NCI-H460 (cell line): ENCODE data around the gene CREB5. TPM values are rescaled to one million over a fixed set of nuclear protein-coding genes. Genes with fewer than 3 reads are reported as not detected.
"Not testable (repeated sequence)": the region's sequence is repeated elsewhere in the genome, so short reads cannot be mapped to it uniquely, and the experiment has no call there.

Experiments
- DNase-seq: peaks from one replicate; pipeline ENCODE4 v3.0.0-alpha.2; 2016; ENCODE audit warnings: low read depth; ENCODE audit errors: extremely low read depth
- polyA plus RNA-seq: library from polyadenylated mRNA; depleted of rRNA; stranded (reverse); fragments of >200 nt; gene quantifications from 2 replicates; pipeline ENCODE4 v1.2.3, GENCODE V29; 2014; cell fraction: nucleus; rRNA removed
- total RNA-seq: library from RNA; depleted of rRNA; stranded (reverse); fragments of >200 nt; shearing (Covaris generic); gene quantifications from 2 replicates; pipeline ENCODE4 v1.2.3, GENCODE V29; 2014; rRNA removed

Gene CREB5
- 20.3 and 26.1 TPM in 2 replicates for total RNA-seq
- polyA plus RNA-seq = 21.4 and 23.6 TPM in 2 replicates

- no peak for DNase-seq
Observed at GRCh38 chr7:28411876-28412662, at the start of gene CREB5. CREB5 (plus strand) TSS chr7:28412518; CDS start chr7:28412915, 397 bp downstream.

- no peak for DNase-seq
Observed at GRCh38 chr7:28362812-28363211, 49.5 kb upstream of the CREB5 start.

GRCh38 chr7:28364082-28364481, 48.2 kb upstream of the CREB5 start:
- DNase-seq = no peak

GRCh38 chr7:28369523-28369922, 42.8 kb upstream of the CREB5 start:
- no peak for DNase-seq

DNA sequence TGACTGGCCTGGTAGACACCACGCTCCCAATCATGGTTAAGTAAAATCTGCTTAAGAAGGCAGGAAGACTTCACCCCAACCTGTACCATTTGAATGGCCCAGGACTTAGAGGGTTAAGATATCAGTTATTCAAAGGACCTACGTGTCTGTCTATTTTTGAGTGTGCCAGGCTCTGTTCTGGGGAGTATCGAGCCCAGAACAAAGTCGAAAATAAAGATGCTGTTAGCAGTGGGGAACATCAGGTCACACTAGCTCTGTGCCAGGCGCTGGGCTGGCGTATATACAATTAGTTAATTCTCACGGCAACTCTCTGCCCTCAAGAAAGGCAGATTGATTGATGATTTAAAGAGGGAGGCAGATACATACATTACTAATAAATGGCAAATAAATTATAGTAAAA, 40.5 kb upstream of the CREB5 start:
- no peak for DNase-seq

- DNase-seq = no peak
Observed at GRCh38 chr7:28373990-28374389, 38.3 kb upstream of the CREB5 start.

DNA sequence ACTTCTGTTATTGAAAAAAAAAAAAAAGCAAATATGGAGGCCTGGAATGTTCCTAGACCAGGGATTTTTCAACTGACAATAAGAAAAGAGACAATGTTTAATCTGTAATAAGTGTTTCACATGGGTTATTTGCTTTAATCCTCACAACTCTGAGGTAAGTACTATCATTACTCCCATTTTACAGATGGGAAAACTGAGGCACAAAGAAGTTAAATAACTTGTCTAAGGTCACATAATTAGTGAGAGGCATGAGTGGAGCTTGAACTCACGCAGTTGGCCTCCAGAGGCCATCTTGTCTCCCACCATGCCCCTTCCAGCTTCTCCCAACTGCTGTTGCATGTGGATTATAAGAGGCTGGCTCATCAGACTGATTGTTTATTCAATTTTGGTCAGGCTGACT, 36.6 kb upstream of the CREB5 start:
- DNase-seq = no peak

GRCh38 chr7:28376634-28377033, 35.7 kb upstream of the CREB5 start:
- no peak for DNase-seq

DNA sequence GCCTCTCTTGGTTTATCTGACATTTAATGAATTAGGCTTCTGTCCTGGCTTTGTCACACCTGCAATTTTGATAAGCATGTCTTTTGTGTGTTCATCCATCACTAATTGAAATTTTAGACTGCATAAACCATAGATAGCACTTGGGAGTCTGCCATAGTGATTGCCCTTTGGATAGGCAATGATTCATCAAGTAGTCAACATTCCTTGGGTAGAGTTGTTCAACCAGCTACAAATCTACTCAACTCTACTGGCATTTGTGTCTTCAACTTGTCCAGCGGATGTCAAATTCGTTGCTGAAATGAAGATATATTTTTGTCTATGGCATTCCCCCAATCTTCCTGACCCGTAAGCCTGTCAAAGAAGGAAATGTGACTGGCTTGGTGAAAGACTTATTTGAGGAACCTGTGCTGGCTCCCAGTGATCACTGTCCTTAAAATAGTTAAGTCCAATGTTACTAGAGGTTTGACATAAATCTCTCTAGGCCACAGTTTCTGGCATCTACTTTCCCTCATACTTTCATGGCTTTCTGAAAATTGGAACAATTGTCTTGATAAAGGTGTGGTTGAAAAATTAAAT, 33.7 kb upstream of the CREB5 start:
- no peak for DNase-seq

GRCh38 chr7:28381466-28381865, 30.9 kb upstream of the CREB5 start:
- no peak for DNase-seq

DNA sequence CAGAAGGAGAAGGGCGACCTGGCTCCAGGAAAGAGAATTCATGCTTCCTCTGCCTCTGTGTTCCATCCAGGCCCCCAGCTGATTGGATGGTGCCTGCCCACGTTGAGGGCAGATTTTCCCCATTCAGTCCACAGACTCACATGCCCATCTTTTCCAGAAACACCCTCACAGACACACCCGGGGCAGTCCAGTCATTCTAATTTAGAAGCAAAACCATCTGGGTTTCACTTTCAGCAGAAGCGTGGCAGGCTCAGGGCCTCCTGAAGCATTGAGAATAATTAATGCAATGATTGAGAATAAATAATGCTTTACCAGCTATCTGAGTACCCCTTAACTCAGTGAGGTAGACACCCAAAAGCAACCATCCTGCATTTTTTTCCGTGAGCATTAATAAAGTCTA, 30.2 kb upstream of the CREB5 start:
- no peak for DNase-seq

DNA sequence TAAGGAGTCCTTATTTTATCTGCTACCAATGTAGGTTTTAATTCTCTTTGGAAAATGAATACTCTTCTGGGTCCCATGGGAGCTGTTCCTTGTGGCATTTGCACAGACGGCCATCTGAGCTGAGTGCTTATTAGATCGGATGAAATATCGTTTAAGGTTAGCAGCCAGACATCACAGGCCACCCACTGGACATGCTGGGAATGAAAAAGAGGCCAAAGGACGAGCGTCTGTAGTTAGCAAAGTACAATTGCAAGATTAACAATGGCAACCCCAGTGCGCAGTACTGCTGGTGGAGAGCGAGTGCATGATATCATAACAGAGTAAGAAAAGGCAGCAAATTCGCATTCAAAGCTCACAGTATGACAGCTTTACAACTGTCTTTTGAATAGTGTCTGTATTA, 28.3 kb upstream of the CREB5 start:
- DNase-seq = no peak

DNA sequence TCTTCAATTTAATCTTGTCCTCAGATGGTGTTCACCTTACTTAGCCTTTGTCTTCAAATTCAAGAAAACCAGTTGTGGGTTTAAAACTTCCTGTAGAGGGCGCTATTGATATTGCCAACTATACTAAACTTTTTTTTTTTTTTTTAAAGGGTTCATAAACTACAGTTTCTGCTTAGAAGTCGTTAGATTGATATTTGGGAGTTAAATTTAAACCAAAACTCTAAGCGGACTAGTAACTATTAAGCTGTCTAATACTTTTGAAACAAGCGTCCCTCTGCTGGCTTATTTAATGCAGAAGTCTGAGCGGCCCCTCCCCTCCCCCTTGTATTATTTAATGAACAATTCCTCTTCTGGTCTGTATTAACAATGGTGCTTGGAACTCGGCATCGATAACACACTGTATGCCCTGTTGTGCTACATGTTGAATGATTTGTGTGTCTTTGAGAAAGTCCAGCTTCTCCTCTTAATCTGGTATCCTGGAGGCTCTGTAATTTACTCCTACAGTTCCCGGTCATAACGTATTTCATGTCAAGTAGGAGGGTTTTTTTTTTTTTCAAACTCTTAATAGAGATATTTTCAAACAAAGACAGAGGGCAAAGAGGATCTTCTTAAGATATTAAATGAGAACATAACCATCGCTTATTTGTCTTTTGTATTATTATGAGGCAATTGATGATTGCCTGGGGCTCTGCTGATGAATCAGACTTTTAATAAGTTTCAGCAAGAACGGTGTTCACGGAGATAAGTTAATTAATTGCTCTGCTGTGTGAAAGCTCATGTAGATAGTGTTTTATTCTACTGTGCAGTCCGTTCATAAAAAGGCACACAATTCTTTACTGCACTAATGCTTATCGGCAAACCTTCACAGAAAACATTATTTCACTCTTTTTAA, 22.6 kb upstream of the CREB5 start:
- peak; percentile 59 for DNase-seq

DNA sequence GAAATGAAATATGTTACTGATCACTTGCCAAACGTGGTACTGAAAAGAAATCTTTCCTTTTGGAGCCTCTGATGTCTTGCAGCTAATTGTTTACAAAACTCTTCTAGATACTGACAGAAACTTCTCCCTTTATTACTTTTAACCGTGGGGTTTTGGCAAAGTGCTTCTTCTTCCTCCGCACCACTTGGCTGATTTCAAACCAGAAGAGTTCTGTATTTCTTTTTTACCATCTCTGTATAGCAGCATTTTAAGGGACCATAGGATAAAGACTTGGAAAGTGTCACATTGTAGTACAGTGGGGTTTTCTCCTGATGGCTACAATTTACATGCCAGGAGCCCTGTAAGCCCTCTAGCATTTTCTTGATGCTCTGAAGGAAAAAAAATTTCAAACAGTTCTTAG, 21.9 kb upstream of the CREB5 start:
- no peak for DNase-seq

DNA sequence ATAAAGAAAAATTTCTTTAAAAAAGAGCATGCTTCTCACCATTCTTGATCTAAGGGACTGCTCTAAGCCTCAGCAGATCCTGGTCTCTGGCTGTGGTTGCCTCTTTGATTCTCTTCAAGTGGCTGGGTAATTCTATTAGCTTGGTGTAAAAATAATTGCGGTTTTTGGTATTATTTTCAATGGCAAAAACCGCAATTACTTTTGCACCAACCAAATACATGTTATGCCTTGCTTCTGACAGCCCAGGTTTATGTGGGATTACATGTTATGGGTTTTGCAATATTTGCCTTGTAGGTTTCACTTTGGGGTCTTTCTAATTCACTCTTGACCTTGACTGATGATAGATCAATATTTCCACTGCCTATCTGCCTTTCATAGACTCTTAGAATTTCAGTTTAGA, 20.0 kb upstream of the CREB5 start:
- no peak for DNase-seq

DNA sequence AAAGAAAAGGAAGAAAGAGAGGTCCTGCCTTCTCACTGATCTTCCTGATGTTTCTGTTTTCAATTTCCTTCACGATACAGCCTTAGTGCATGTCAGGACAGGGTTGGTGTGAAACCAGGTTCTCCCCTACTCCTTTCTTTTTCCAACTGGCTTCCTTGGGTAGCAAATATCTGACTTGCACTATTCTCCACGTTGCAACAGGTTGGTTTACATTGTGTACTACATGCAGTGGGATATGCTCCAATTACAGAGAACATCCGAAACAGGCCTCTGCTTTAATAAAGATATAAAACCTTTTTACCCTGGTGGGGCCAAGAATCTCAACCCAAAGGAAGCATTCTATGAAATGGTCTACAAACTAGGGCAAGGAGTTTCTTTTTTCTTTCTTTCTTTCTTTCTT, 16.9 kb upstream of the CREB5 start:
- DNase-seq = no peak

GRCh38 chr7:28395831-28396230, 16.5 kb upstream of the CREB5 start:
- no peak for DNase-seq

- no peak for DNase-seq
Observed at GRCh38 chr7:28397141-28397540, 15.2 kb upstream of the CREB5 start.

GRCh38 chr7:28400838-28401360, 11.4 kb upstream of the CREB5 start:
- no peak for DNase-seq

DNA sequence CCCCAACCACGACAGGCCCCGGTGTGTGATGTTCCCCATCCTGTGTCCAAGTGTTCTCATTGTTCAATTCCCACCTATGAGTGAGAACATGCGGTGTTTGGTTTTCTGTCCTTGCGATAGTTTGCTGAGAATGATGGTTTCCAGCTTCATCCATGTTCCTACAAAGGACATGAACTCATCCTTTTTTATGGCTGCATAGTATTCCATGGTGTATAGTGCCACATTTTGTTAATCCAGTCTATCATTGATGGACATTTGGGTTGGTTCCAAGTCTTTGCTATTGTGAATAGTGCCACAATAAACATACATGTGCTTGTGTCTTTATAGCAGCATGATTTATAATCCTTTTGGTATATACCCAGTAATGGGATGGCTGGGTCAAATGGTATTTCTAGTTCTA, 10.8 kb upstream of the CREB5 start:
- not testable (repeated sequence) for DNase-seq

- peak; percentile 25 for DNase-seq
Observed at GRCh38 chr7:28405662-28406061, 6.7 kb upstream of the CREB5 start.
